ENCODE results near the gene CEP120.

CEP120 gene

DNA sequence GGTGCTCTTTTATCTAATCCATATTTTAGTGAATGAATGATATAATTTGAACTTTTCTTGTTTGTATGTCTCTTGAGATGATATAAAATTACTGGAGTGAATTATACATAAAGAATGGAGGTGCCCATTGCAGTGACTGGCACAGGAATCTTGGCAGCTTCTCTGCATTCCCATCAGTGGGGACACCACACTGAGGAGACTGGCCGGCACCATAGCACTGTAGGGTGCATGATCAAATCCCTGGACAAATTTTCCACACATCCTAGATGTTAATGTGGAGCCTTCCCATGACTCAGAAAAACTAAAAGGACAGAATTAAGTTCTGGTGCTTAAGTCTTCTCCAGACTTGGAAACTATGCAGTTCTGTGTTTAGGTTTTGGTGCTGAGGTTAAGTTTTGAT lies 124.1 kb downstream of the CEP120 start:
- no peak for DNase-seq (ENCODE audit: low spot score)

DNA sequence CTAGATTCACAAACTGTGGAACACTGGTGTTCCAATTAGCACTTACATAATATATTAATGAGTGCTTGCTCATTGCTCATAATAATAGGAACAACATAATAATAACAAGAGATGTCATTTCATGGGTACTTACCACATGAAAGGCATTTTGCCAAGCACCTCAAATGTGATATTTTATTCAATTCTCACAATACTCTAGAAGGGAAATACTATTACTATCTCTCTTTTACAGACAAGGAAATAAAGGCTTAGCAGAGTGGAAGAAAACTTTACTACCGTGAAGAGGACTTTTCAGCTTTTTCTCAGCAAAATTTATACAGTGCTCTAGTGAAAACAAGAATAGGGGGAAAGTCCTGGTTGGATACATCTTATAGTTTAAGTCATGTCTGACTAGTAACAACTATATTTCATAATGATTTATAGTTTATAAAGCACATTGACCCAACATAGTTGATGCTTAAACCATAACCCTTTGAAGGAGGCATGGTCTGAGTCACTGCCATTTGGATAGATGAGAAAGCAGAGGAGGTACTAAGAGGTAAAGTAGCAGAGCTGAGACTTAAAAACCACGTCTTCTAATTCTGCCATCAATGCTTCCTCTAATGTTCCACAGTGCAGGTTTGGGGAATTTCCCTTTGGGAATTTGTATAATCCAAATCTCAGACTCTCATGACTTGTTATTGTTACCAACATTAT lies 124.7 kb downstream of the CEP120 start:
- no peak for DNase-seq (ENCODE audit: low spot score)

DNA sequence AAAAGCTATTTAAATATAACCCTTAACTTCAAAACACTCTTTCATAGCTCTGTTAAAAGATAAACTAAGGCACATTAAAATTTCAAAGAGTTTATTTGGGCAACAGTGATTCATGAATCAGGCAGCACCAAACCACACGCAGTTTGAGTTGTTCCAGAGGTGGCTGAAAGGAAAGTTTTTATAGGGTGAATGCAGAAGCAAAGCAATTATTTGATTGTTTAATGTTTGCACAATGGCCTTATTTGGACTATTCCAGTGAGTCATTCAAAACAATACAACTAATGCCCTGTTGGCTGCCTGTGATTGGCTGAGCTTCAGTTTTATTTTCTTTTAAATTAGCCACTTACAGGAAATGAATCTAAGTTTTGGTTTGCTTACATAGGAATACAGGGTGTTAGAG lies 125.3 kb downstream of the CEP120 start:
- DNase-seq (ENCODE audit: low spot score): no peak

GRCh38 chr5:123297198-123297831 lies 125.9 kb downstream of the CEP120 start:
- no peak for DNase-seq (ENCODE audit: low spot score)
